Activated CD8-positive, alpha-beta T cell treated with anti-CD3 and anti-CD28 coated beads for 36 hours (primary cell): ENCODE results near the gene TLE4. TPM values are rescaled to one million over a fixed set of nuclear protein-coding genes. Genes with fewer than 3 reads are reported as not detected.

Experiments
- ATAC-seq: fragments of 200-7000 bp; cut with Tn5 transposase; one replicate; pipeline ENCODE4 v1.10.0; 2021; ENCODE audit warnings: mild to moderate bottlenecking, moderate library complexity
- CTCF ChIA-PET: fragments of 350-600 bp; sonication (Branson Sonifier 250); formaldehyde crosslinking; loops from one replicate; lab custom pipeline; 2021; ENCODE audit warnings: antibody characterized with exemption; lab: Charles Lee
- POLR2A ChIA-PET: fragments of 350-600 bp; sonication (Branson Sonifier 250); formaldehyde crosslinking; loops from one replicate; lab custom pipeline; 2021; ENCODE audit warnings: antibody characterized with exemption; lab: Charles Lee
- DNase-seq: peaks from one replicate; pipeline ENCODE4 v3.0.0-alpha.2; 2020
- H3K27ac Mint-ChIP-seq: one replicate; pipeline ENCODE4 v1.8.0; 2021; ENCODE audit warnings: mild to moderate bottlenecking, mixed read lengths
- H3K27me3 Mint-ChIP-seq: one replicate; pipeline ENCODE4 v1.8.0; 2021; ENCODE audit warnings: mixed read lengths
- H3K36me3 Mint-ChIP-seq: one replicate; pipeline ENCODE4 v1.8.0; 2021; ENCODE audit warnings: low read depth, mixed read lengths
- H3K4me1 Mint-ChIP-seq: one replicate; pipeline ENCODE4 v1.8.0; 2021; ENCODE audit warnings: low read depth, mixed read lengths
- H3K4me3 Mint-ChIP-seq: one replicate; pipeline ENCODE4 v1.8.0; 2021; ENCODE audit warnings: mild to moderate bottlenecking, moderate library complexity, mixed read lengths
- H3K9me3 Mint-ChIP-seq: one replicate; pipeline ENCODE4 v1.8.0; 2021; ENCODE audit warnings: mixed read lengths
- CTCF ChIP-seq: fragments of 200-600 bp; IDR thresholded peaks from one replicate; pipeline ENCODE4 v1.8.0; 2022; ENCODE audit warnings: antibody characterized with exemption, mild to moderate bottlenecking
- intact Hi-C: fragments of 100-400 bp; cut with micrococcal nuclease; formaldehyde crosslinking; loops from one replicate; pipeline ENCODE4 v1.10.0; 2022
- total RNA-seq, 2 experiments: library from RNA; stranded (reverse); gene quantifications; one replicate each; pipeline ENCODE4 v1.2.3, GENCODE V29; 2021

The TLE4 gene
- total RNA-seq, 2 experiments from 2014 or later: 30.8 to 31.9 TPM

- H3K27ac Mint-ChIP-seq: no peak overlapping the region
- H3K36me3 Mint-ChIP-seq: peaks cover 32% of the 10 kb centered on the region
- intact Hi-C loops: no loop called here
Observed at GRCh38 chr9:79655551-79655950, 83.8 kb downstream of the TLE4 start.

GRCh38 chr9:79656169-79656568, 84.4 kb downstream of the TLE4 start:
- ATAC-seq (no peak), DNase-seq (no peak)
- Mint-ChIP-seq H3K4me1 (peaks cover 21% of the 10 kb centered on the region), H3K27me3 (no peaks in the 10 kb centered on the region), H3K9me3 (no peaks in the 10 kb centered on the region), H3K27ac (no peak overlapping the region), H3K36me3 (peaks cover 32% of the 10 kb centered on the region), H3K4me3 (no peak overlapping the region)
- CTCF ChIA-PET: interaction anchor here (0.8 to 2.1 kb wide), 3 partner anchors 8 to 20 kb away, joined by 3 to 5 read pairs (median 4); no protein-coding TSS in a partner anchor
- POLR2A ChIA-PET: no interaction called here
- intact Hi-C loops: no loop called here
- no peak for TF ChIP-seq CTCF

More at GRCh38 chr9:79655551-79655950, 83.8 kb downstream of the TLE4 start:
- no peak for TF ChIP-seq CTCF
- Mint-ChIP-seq H3K27me3 (no peaks in the 10 kb centered on the region), H3K4me3 (no peak overlapping the region), H3K9me3 (no peaks in the 10 kb centered on the region), H3K4me1 (peaks cover 20% of the 10 kb centered on the region)
- DNase-seq: no peak
- CTCF ChIA-PET: interaction anchor here (1.3 to 2.1 kb wide), 2 partner anchors 7 to 19 kb away, joined by 4 to 5 read pairs; no protein-coding TSS in a partner anchor
- no peak for ATAC-seq
- POLR2A ChIA-PET: no interaction called here

- H3K4me1 Mint-ChIP-seq: peaks cover 36% of the 10 kb centered on the region
- H3K36me3 Mint-ChIP-seq: peaks cover 30% of the 10 kb centered on the region
- intact Hi-C loops: no loop called here
- no peaks in the 10 kb centered on the region for H3K9me3 Mint-ChIP-seq
- ChIA-PET CTCF (no interaction called here), POLR2A (no interaction called here)
- DNase-seq (no peak), ATAC-seq (no peak)
- no peak overlapping the region for H3K4me3 Mint-ChIP-seq
- H3K27me3 Mint-ChIP-seq: no peaks in the 10 kb centered on the region
- H3K27ac Mint-ChIP-seq: no peak overlapping the region
- no peak for TF ChIP-seq CTCF
Observed at GRCh38 chr9:79657891-79658290, 86.1 kb downstream of the TLE4 start.

GRCh38 chr9:79658926-79659325, 87.2 kb downstream of the TLE4 start:
- POLR2A ChIA-PET: no interaction called here
- H3K4me1 Mint-ChIP-seq: peaks cover 39% of the 10 kb centered on the region
- no peaks in the 10 kb centered on the region for H3K27me3 Mint-ChIP-seq
- H3K36me3 Mint-ChIP-seq: peaks cover 28% of the 10 kb centered on the region
- CTCF ChIA-PET: no interaction called here
- H3K27ac Mint-ChIP-seq: peak overlapping the region; percentile 30
- no peaks in the 10 kb centered on the region for H3K9me3 Mint-ChIP-seq
- no peak for TF ChIP-seq CTCF
- peak; percentile 70 for DNase-seq
- intact Hi-C loops: no loop called here
- H3K4me3 Mint-ChIP-seq: no peak overlapping the region
- peak; percentile 95 for ATAC-seq

GRCh38 chr9:79660615-79661014, 88.8 kb downstream of the TLE4 start:
- Mint-ChIP-seq H3K9me3 (no peaks in the 10 kb centered on the region), H3K36me3 (peaks cover 24% of the 10 kb centered on the region), H3K4me1 (peaks cover 45% of the 10 kb centered on the region), H3K27ac (no peak overlapping the region), H3K27me3 (no peaks in the 10 kb centered on the region), H3K4me3 (no peak overlapping the region)
- CTCF ChIA-PET: no interaction called here
- no peak for DNase-seq
- POLR2A ChIA-PET: interaction anchor here (0.9 kb wide), 1 partner anchor 88 kb away, joined by 4 read pairs; no protein-coding TSS in a partner anchor
- ATAC-seq: no peak
- no peak for TF ChIP-seq CTCF
- intact Hi-C loops: no loop called here
